HG02678 (cell line): ENCODE data around the gene DNAH17.

Source experiments
- ATAC-seq: cut with Tn5 transposase; IDR thresholded peaks from one replicate; pipeline ENCODE4 v1.9.1; 2021; ENCODE audit warnings: mild to moderate bottlenecking, moderate library complexity; ENCODE audit not compliant: unreplicated experiment

Gene DNAH17

GRCh38 chr17:78434455-78435329 is 142.5 kb downstream of the DNAH17 start:
- ATAC-seq = no peak

- no peak for ATAC-seq
Observed at GRCh38 chr17:78433780-78434335, 143.3 kb downstream of the DNAH17 start.

GRCh38 chr17:78433013-78433727 is 144.0 kb downstream of the DNAH17 start:
- no peak for ATAC-seq

- ATAC-seq = no peak
Observed at GRCh38 chr17:78432226-78433012, 144.8 kb downstream of the DNAH17 start.

- no peak for ATAC-seq
Observed at GRCh38 chr17:78431692-78431958, 145.6 kb downstream of the DNAH17 start.

- ATAC-seq = no peak
Observed at GRCh38 chr17:78430892-78431691, 146.1 kb downstream of the DNAH17 start.

- ATAC-seq = no peak
Observed at GRCh38 chr17:78429618-78429995, 147.6 kb downstream of the DNAH17 start.

GRCh38 chr17:78428836-78429617 is 148.2 kb downstream of the DNAH17 start:
- no peak for ATAC-seq

GRCh38 chr17:78428025-78428575 is 149.1 kb downstream of the DNAH17 start:
- ATAC-seq = no peak

GRCh38 chr17:78427140-78427539 is 150.1 kb downstream of the DNAH17 start:
- no peak for ATAC-seq

GRCh38 chr17:78426293-78426879 is 150.8 kb downstream of the DNAH17 start:
- ATAC-seq = no peak

- ATAC-seq = no peak
Observed at GRCh38 chr17:78425429-78425828, 151.8 kb downstream of the DNAH17 start.

GRCh38 chr17:78423961-78424675 is 153.1 kb downstream of the DNAH17 start:
- ATAC-seq = no peak

- ATAC-seq = no peak
Observed at GRCh38 chr17:78422872-78423588, 154.2 kb downstream of the DNAH17 start.

- ATAC-seq = no peak
Observed at GRCh38 chr17:78422267-78422605, 155.0 kb downstream of the DNAH17 start.

- peak; percentile 49 for ATAC-seq
Observed at GRCh38 chr17:78421534-78422266, 155.5 kb downstream of the DNAH17 start.

- ATAC-seq = no peak
Observed at GRCh38 chr17:78421084-78421533, 156.1 kb downstream of the DNAH17 start.
